Liver (tissue), 9 donors: Measurements from ENCODE around the gene PROCA1. TPM values are rescaled to one million over a fixed set of nuclear protein-coding genes. Genes with fewer than 3 reads are reported as not detected.

Experiments
- DNase-seq: peaks from one replicate; pipeline ENCODE4 v3.0.0-alpha.2; 2017; ENCODE audit warnings: low spot score
- H3K27ac ChIP-seq, 2 donors: one replicate each; pipeline ENCODE4 v1.7.0; 2013; ENCODE audit warnings: inconsistent platforms in 2 of 2, low read length in 2 of 2, control low read depth in 1 of 2, low read depth in 1 of 2, mild to moderate bottlenecking in 1 of 2
- H3K27me3 ChIP-seq, 4 donors: one replicate each; pipeline versions ENCODE4 v1.6.1 to v1.7.0; 2013; ENCODE audit warnings: low read length in 3 of 4, inconsistent platforms in 1 of 4, mild to moderate bottlenecking in 1 of 4, moderate library complexity in 1 of 4; ENCODE audit not compliant: control insufficient read depth in 4 of 4, insufficient read depth in 4 of 4
- H3K36me3 ChIP-seq, 4 donors: one replicate each; pipeline versions ENCODE4 v1.6.1 to v1.7.0; 2013; ENCODE audit warnings: low read length in 3 of 4, mild to moderate bottlenecking in 3 of 4, low read depth in 1 of 4, moderate library complexity in 1 of 4; ENCODE audit not compliant: control insufficient read depth in 4 of 4, insufficient read depth in 3 of 4
- H3K4me1 ChIP-seq, 4 donors: one replicate each; pipeline versions ENCODE4 v1.6.1 to v1.7.0; 2013; ENCODE audit warnings: low read length in 3 of 4, mild to moderate bottlenecking in 3 of 4, moderate library complexity in 1 of 4; ENCODE audit not compliant: control insufficient read depth in 4 of 4, insufficient read depth in 4 of 4
- H3K4me3 ChIP-seq, 3 donors: one replicate each; pipeline versions ENCODE4 v1.6.1 to v1.7.0; 2013; ENCODE audit warnings: low read length in 3 of 3, control low read depth in 1 of 3, low read depth in 1 of 3, mild to moderate bottlenecking in 1 of 3
- H3K9ac ChIP-seq, 2 donors: one replicate each; pipeline ENCODE4 v1.7.0; 2013; ENCODE audit warnings: low read length in 2 of 2, mild to moderate bottlenecking in 2 of 2, moderate library complexity in 2 of 2, control low read depth in 1 of 2, low read depth in 1 of 2
- H3K9me3 ChIP-seq, 4 donors: one replicate each; pipeline versions ENCODE4 v1.6.1 to v1.7.0; 2013; ENCODE audit warnings: low read length in 3 of 4; ENCODE audit not compliant: control insufficient read depth in 4 of 4
- EGR1 ChIP-seq, 2 donors: IDR thresholded peaks; 2 replicates each; pipeline ENCODE4 v1.6.1; 2016 to 2018; ENCODE audit warnings: antibody characterized with exemption in 2 of 2, low read depth in 2 of 2
- FOXA2 ChIP-seq: IDR thresholded peaks from 2 replicates; pipeline ENCODE4 v1.6.1; 2016; ENCODE audit warnings: antibody characterized with exemption
- HNF4A ChIP-seq, 2 donors: conservative IDR thresholded peaks; 2 replicates each; pipeline ENCODE4 v1.6.1; 2016; ENCODE audit warnings: antibody characterized with exemption in 2 of 2, mild to moderate bottlenecking in 2 of 2
- HNF4G ChIP-seq: IDR thresholded peaks from 2 replicates; pipeline ENCODE4 v1.6.1; 2016; ENCODE audit warnings: antibody characterized with exemption
- JUND ChIP-seq, 2 donors: IDR thresholded peaks; 2 replicates each; pipeline ENCODE4 v1.6.1; 2016; ENCODE audit warnings: antibody characterized with exemption in 2 of 2
- NR2F2 ChIP-seq: IDR thresholded peaks from 2 replicates; pipeline ENCODE4 v1.6.1; 2016; ENCODE audit warnings: antibody characterized with exemption
- YY1 ChIP-seq: IDR thresholded peaks from 2 replicates; pipeline ENCODE4 v1.6.1; 2016; ENCODE audit warnings: antibody characterized with exemption, mild to moderate bottlenecking
- WGBS: extraction: QIAGEN DNeasy Blood & Tissue Kit; methylation state at CpG from one replicate; pipeline ENCODE4 v1.1.7; 2013; 5-methylcytosine and 5-hydroxymethylcytosine counted together
- polyA plus RNA-seq, 2 donors: library from polyadenylated mRNA; stranded (reverse) in 1 of 2; unstranded in 1 of 2; fragments of 200-250 nt in 1 of 2; fragments of >200 nt in 1 of 2; fragmentation: Nextera tagmentation in 1 of 2; extraction: Ambion mirVana in 1 of 2; gene quantifications; one replicate each; pipeline versions ENCODE4 v1.2.1 to v1.2.3, GENCODE V29; 2013 to 2015
- total RNA-seq, 2 donors: library from RNA; depleted of rRNA; stranded (reverse); fragments of >200 nt; gene quantifications; one replicate each; pipeline ENCODE4 v1.2.3, GENCODE V29; 2014
- TF ChIP-seq, protein P1 (sequence below): IDR thresholded peaks from 2 replicates; pipeline ENCODE4 v1.6.1; 2016; ENCODE audit warnings: antibody characterized with exemption, mild to moderate bottlenecking
- TF ChIP-seq, protein P2 (sequence below): IDR thresholded peaks from 2 replicates; pipeline ENCODE4 v1.6.1; 2016; ENCODE audit warnings: antibody characterized with exemption
- TF ChIP-seq, protein P3 (sequence below): IDR thresholded peaks from 2 replicates; pipeline ENCODE4 v1.6.1; 2016; ENCODE audit warnings: antibody characterized with exemption
- TF ChIP-seq, protein P4 (sequence below): IDR thresholded peaks from 2 replicates; pipeline ENCODE4 v1.6.1; 2016; ENCODE audit warnings: antibody characterized with exemption
- donor health status: healthy.
- donor health status: healthy.
- donor health status: healthy.
- donor health status: healthy.
- donor health status: healthy.

PROCA1 gene
- total and polyA plus RNA-seq, 4 donors: 0.16 to 0.65 (median 0.35) TPM

DNA sequence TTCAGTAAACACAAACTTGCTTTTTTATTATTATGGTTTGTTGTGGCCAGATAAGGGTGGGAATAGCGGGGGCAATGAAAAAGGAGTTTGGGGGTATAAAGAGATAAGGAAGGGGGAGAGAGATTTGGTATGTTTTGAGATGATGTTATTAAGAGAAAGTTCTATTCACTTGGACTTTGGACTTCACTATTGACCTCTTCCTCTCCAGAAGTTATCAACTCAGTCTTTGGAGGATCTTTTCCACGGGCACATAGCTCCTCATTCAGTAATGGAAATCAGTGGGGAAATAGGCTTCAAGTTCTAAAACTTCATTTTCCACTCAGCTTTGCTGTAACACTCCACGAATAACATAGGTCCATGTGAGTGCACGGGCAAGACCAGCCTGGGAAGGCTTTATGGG lies 23.2 kb downstream of the PROCA1 start:
- Histone ChIP-seq H3K9ac (no peak overlapping the region), H3K27ac (no peak overlapping the region), H3K4me1 (no peaks in the 10 kb centered on the region), H3K9me3 (no peaks in the 10 kb centered on the region), H3K27me3 (no peaks in the 10 kb centered on the region), H3K4me3 (no peak overlapping the region), H3K36me3 (peaks cover 16 to 82% (median 67%) of the 10 kb centered on the region in 4 donors)
- TF ChIP-seq, protein P1, sequence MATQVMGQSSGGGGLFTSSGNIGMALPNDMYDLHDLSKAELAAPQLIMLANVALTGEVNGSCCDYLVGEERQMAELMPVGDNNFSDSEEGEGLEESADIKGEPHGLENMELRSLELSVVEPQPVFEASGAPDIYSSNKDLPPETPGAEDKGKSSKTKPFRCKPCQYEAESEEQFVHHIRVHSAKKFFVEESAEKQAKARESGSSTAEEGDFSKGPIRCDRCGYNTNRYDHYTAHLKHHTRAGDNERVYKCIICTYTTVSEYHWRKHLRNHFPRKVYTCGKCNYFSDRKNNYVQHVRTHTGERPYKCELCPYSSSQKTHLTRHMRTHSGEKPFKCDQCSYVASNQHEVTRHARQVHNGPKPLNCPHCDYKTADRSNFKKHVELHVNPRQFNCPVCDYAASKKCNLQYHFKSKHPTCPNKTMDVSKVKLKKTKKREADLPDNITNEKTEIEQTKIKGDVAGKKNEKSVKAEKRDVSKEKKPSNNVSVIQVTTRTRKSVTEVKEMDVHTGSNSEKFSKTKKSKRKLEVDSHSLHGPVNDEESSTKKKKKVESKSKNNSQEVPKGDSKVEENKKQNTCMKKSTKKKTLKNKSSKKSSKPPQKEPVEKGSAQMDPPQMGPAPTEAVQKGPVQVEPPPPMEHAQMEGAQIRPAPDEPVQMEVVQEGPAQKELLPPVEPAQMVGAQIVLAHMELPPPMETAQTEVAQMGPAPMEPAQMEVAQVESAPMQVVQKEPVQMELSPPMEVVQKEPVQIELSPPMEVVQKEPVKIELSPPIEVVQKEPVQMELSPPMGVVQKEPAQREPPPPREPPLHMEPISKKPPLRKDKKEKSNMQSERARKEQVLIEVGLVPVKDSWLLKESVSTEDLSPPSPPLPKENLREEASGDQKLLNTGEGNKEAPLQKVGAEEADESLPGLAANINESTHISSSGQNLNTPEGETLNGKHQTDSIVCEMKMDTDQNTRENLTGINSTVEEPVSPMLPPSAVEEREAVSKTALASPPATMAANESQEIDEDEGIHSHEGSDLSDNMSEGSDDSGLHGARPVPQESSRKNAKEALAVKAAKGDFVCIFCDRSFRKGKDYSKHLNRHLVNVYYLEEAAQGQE: no peak
- TF ChIP-seq HNF4A (conservative IDR thresholded peaks at IDR 0.05): peak; percentile 23 to 57
- 86% methylated on average over 4 of the region's 4 CpGs for WGBS
- no peak for DNase-seq

DNA sequence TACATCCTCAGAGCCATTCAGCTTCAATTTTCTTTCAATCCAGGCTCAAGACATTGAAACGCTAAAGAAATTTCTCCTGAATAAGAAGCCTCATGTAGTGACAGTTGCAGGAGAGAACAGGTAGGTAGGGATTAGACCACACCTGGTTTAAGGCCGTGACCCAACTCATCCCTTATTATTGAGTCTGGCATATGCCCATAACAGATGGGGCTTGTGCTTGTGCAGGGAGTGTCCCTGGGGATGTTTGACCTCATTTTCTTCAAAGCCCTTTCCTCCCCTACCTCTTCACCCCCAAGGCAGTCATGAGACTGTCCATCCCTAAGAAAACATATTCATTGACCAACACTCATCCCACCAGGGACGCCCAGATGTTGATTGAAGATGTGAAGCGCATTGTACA lies 25.4 kb downstream of the PROCA1 start:
- no peak for DNase-seq
- Histone ChIP-seq H3K9me3 (no peaks in the 10 kb centered on the region), H3K27me3 (no peaks in the 10 kb centered on the region), H3K9ac (no peak overlapping the region), H3K27ac (no peak overlapping the region), H3K4me3 (no peak overlapping the region), H3K36me3 (peaks cover 31 to 97% (median 86%) of the 10 kb centered on the region in 4 donors), H3K4me1 (no peaks in the 10 kb centered on the region)
- WGBS: 91% methylated on average over 4 of the region's 4 CpGs
- TF ChIP-seq FOXA2: no peak
- no peak for TF ChIP-seq HNF4G
- no peak for TF ChIP-seq JUND (IDR thresholded peaks at IDR 0.05)
- TF ChIP-seq EGR1 (IDR thresholded peaks at IDR 0.05; ENCODE audit: low read depth in 2 of 2): no peak
- TF ChIP-seq, protein P2, sequence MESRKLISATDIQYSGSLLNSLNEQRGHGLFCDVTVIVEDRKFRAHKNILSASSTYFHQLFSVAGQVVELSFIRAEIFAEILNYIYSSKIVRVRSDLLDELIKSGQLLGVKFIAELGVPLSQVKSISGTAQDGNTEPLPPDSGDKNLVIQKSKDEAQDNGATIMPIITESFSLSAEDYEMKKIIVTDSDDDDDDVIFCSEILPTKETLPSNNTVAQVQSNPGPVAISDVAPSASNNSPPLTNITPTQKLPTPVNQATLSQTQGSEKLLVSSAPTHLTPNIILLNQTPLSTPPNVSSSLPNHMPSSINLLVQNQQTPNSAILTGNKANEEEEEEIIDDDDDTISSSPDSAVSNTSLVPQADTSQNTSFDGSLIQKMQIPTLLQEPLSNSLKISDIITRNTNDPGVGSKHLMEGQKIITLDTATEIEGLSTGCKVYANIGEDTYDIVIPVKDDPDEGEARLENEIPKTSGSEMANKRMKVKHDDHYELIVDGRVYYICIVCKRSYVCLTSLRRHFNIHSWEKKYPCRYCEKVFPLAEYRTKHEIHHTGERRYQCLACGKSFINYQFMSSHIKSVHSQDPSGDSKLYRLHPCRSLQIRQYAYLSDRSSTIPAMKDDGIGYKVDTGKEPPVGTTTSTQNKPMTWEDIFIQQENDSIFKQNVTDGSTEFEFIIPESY: no peak
- TF ChIP-seq, protein P3, sequence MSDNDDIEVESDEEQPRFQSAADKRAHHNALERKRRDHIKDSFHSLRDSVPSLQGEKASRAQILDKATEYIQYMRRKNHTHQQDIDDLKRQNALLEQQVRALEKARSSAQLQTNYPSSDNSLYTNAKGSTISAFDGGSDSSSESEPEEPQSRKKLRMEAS: no peak
- TF ChIP-seq, protein P4, sequence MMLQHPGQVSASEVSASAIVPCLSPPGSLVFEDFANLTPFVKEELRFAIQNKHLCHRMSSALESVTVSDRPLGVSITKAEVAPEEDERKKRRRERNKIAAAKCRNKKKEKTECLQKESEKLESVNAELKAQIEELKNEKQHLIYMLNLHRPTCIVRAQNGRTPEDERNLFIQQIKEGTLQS: no peak
- no peak for TF ChIP-seq YY1
- no peak for TF ChIP-seq NR2F2
- TF ChIP-seq HNF4A (conservative IDR thresholded peaks at IDR 0.05): no peak

DNA sequence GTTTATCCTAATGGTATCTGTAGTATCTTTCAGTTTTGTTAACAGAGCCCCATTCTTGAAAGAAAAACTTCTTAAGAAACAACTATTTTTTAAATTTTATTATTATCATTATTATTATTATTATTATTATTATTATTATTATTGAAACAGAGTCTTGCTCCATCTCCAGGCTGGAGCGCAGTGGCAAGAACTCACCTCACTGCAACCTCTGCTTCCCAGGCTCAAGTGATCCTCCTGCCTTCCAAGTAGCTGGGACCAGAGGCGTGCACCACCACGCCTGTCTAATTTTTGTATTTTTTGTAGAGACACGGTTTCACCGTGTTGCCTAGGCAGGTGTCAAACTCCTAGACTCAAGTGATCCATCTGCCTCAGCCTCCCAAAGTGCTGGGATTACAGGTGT lies 26.3 kb downstream of the PROCA1 start:
- DNase-seq: no peak
- no peaks in the 10 kb centered on the region for H3K9me3 ChIP-seq
- WGBS: 95% methylated on average over 5 of the region's 5 CpGs
- no peaks in the 10 kb centered on the region for H3K4me1 ChIP-seq
- TF ChIP-seq NR2F2: no peak
- H3K36me3 ChIP-seq: peaks cover 38 to 96% (median 87%) of the 10 kb centered on the region in 4 donors
- no peak overlapping the region for H3K27ac ChIP-seq
- H3K9ac ChIP-seq: no peak overlapping the region
- H3K27me3 ChIP-seq: no peaks in the 10 kb centered on the region
- no peak overlapping the region for H3K4me3 ChIP-seq
